Esophagus muscularis mucosa (tissue), 4 donors: ENCODE measurements around the gene MINK1. TPM values are rescaled to one million over a fixed set of nuclear protein-coding genes. Genes with fewer than 3 reads are reported as not detected.

Source experiments
- DNase-seq: peaks from one replicate; pipeline ENCODE4 v3.0.0-alpha.2; 2017; ENCODE audit errors: extremely low spot score
- H3K27ac ChIP-seq, 4 donors: fragments of 200-600 bp; sonication (generic); replicated peaks in 1 of 4; 1 replicate in 3 of 4; 2 replicates in 1 of 4; pipeline ENCODE4 v1.5.1; 2016 to 2019; ENCODE audit warnings: mild to moderate bottlenecking in 1 of 4
- H3K27me3 ChIP-seq, 4 donors: fragments of 200-600 bp; sonication (generic); one replicate each; pipeline versions ENCODE4 v1.5.1 to v1.6.0; 2016 to 2019
- H3K36me3 ChIP-seq, 4 donors: fragments of 200-600 bp; sonication (generic); one replicate each; pipeline ENCODE4 v1.5.1; 2016 to 2019
- H3K4me1 ChIP-seq, 4 donors: fragments of 200-600 bp; sonication (generic); one replicate each; pipeline ENCODE4 v1.5.1; 2016 to 2019
- H3K4me3 ChIP-seq, 4 donors: fragments of 200-600 bp; sonication (generic); 1 replicate in 2 of 4; 2 replicates in 2 of 4; pipeline ENCODE4 v1.5.1; 2016 to 2019; ENCODE audit warnings: mild to moderate bottlenecking in 4 of 4, moderate library complexity in 1 of 4
- H3K9me3 ChIP-seq, 4 donors: fragments of 200-600 bp; sonication (generic); 1 replicate in 3 of 4; 2 replicates in 1 of 4; pipeline ENCODE4 v1.5.1; 2016 to 2019
- CTCF ChIP-seq, 3 experiments: fragments of 200-600 bp in 2 of 3; fragments of 450-650 bp in 1 of 3; sonication (generic) in 2 of 3; IDR thresholded peaks; one replicate each; pipeline ENCODE4 v1.5.1; 2017 to 2019; ENCODE audit warnings: antibody characterized with exemption in 3 of 3, mild to moderate bottlenecking in 2 of 3, moderate library complexity in 1 of 3
- EP300 ChIP-seq: sonication (generic); formaldehyde crosslinking; IDR thresholded peaks from one replicate; pipeline ENCODE4 v1.6.1; 2017; ENCODE audit warnings: antibody characterized with exemption
- POLR2A ChIP-seq: fragments of 450-650 bp; IDR thresholded peaks from one replicate; pipeline ENCODE4 v1.6.1; 2017; ENCODE audit warnings: antibody characterized with exemption, moderate library complexity, mild to moderate bottlenecking, low read depth
- POLR2AphosphoS5 ChIP-seq, 2 donors: sonication (generic); formaldehyde crosslinking; IDR thresholded peaks; one replicate each; pipeline ENCODE4 v1.6.1; 2017; ENCODE audit warnings: antibody characterized with exemption in 2 of 2
- WGBS: methylation state at CpG from one replicate; pipeline ENCODE4 v1.1.5; 2018; 5-methylcytosine and 5-hydroxymethylcytosine counted together
- intact Hi-C: fragments of 100-400 bp; cut with DNase I; formaldehyde crosslinking; loops from one replicate; pipeline ENCODE4 v1.15.1; 2023
- total RNA-seq, 4 donors: library from RNA; depleted of rRNA; stranded (reverse); fragments of >200 nt; gene quantifications; one replicate each; pipeline versions ENCODE4 v1.1.0 to v1.2.1, GENCODE V29; 2016

Gene MINK1
- total RNA-seq, 4 donors from 2014 or later, result 28.8 to 55.2 (median 38.8) TPM

GRCh38 chr17:4900231-4901107 is 67.3 kb downstream of the MINK1 start:
- H3K4me1 ChIP-seq, result peaks cover 10 to 47% (median 33%) of the 10 kb centered on the region in 4 donors
- WGBS, result 27% methylated on average over 11 of the region's 65 CpGs
- peaks cover 0 to 50% (median 26%) of the 10 kb centered on the region in 4 donors for H3K27me3 ChIP-seq
- peak overlapping the region; percentile 46 to 56 (median 54) for H3K4me3 ChIP-seq
- no peak for DNase-seq
- no peaks in the 10 kb centered on the region for H3K9me3 ChIP-seq
- peak overlapping the region in 1 of 4 donors; percentile 46 for H3K27ac ChIP-seq
- H3K36me3 ChIP-seq, result peaks cover 14 to 23% (median 19%) of the 10 kb centered on the region in 4 donors
- intact Hi-C loops, result no loop called here
- TF ChIP-seq POLR2A (no peak), POLR2AphosphoS5 (IDR thresholded peaks at IDR 0.05) (no peak), CTCF (IDR thresholded peaks at IDR 0.05) (no peak), EP300 (no peak)

- TF ChIP-seq CTCF (IDR thresholded peaks at IDR 0.05) (no peak), POLR2A (no peak), EP300 (no peak), POLR2AphosphoS5 (IDR thresholded peaks at IDR 0.05) (no peak)
- intact Hi-C loops, result no loop called here
- Histone ChIP-seq H3K27ac (peak overlapping the region in 1 of 4 donors; percentile 46), H3K27me3 (peaks cover 0 to 54% (median 26%) of the 10 kb centered on the region in 4 donors), H3K4me3 (peak overlapping the region; percentile 46 to 56 (median 54)), H3K9me3 (no peaks in the 10 kb centered on the region), H3K4me1 (peaks cover 10 to 47% (median 33%) of the 10 kb centered on the region in 4 donors), H3K36me3 (peaks cover 7 to 15% (median 12%) of the 10 kb centered on the region in 4 donors)
- DNase-seq, result no peak
- WGBS, result 53% methylated on average over 30 of the region's 37 CpGs
Observed at GRCh38 chr17:4901108-4901647, 68.0 kb downstream of the MINK1 start.

GRCh38 chr17:4901648-4902344 is 68.7 kb downstream of the MINK1 start:
- WGBS, result 50% methylated on average over 19 of the region's 48 CpGs
- DNase-seq, result no peak
- Histone ChIP-seq H3K36me3 (peaks cover under 1 to 9% (median 6%) of the 10 kb centered on the region in 4 donors), H3K4me1 (peaks cover 10 to 47% (median 33%) of the 10 kb centered on the region in 4 donors), H3K27me3 (peaks cover 0 to 54% (median 26%) of the 10 kb centered on the region in 4 donors), H3K4me3 (peak overlapping the region in 2 of 4 donors; percentile 46 to 53), H3K27ac (peak overlapping the region in 2 of 4 donors; percentile 36 to 59), H3K9me3 (no peaks in the 10 kb centered on the region)
- TF ChIP-seq EP300 (no peak), POLR2AphosphoS5 (IDR thresholded peaks at IDR 0.05) (peak; percentile 25 to 53)
- intact Hi-C loops, result no loop called here

GRCh38 chr17:4902540-4902939 is 69.4 kb downstream of the MINK1 start:
- Histone ChIP-seq H3K36me3 (peaks cover 0 to 2% (median under 1%) of the 10 kb centered on the region in 4 donors), H3K27ac (peak overlapping the region in 2 of 4 donors; percentile 36 to 59), H3K4me1 (peaks cover 10 to 47% (median 33%) of the 10 kb centered on the region in 4 donors), H3K9me3 (no peaks in the 10 kb centered on the region), H3K4me3 (no peak overlapping the region), H3K27me3 (peaks cover 0 to 54% (median 26%) of the 10 kb centered on the region in 4 donors)
- no peak for DNase-seq
- intact Hi-C loops, result no loop called here
- 83% methylated on average over 8 of the region's 8 CpGs for WGBS
- TF ChIP-seq CTCF (IDR thresholded peaks at IDR 0.05) (no peak), POLR2AphosphoS5 (IDR thresholded peaks at IDR 0.05) (no peak), EP300 (no peak), POLR2A (no peak)
